OCI-LY7 (cell line): ENCODE data around the gene VEGFD. TPM values are rescaled to one million over a fixed set of nuclear protein-coding genes. Genes with fewer than 3 reads are reported as not detected.

Experiments used
- BruUV-seq: library from RNA; stranded (reverse); fragments of 400-500 nt; replicated peaks from 2 replicates; lab custom pipeline; 2021; lab: Mats Ljungman, UMichigan
- CTCF ChIA-PET: fragments of 300-600 bp; sonication (Branson Sonifier 250); formaldehyde crosslinking; loops from one replicate; lab custom pipeline; 2022; ENCODE audit warnings: antibody characterized with exemption; ENCODE audit not compliant: unreplicated experiment; lab: Charles Lee
- POLR2A ChIA-PET: fragments of 300-600 bp; sonication (Branson Sonifier 250); formaldehyde crosslinking; loops from one replicate; lab custom pipeline; 2022; ENCODE audit warnings: antibody characterized with exemption; lab: Charles Lee
- DNase-seq: peaks from one replicate; pipeline ENCODE4 v3.0.0-alpha.2; 2015; ENCODE audit warnings: low spot score
- H2AFZ ChIP-seq: fragments of 200-600 bp; sonication (generic), shearing (Covaris generic); 2 replicates; pipeline ENCODE4 v1.6.1; 2014; ENCODE audit warnings: mild to moderate bottlenecking, antibody characterized with exemption, low read length, moderate library complexity
- H3K27ac ChIP-seq: fragments of 200-600 bp; sonication (generic); 2 replicates; pipeline ENCODE4 v1.5.1; 2014; ENCODE audit warnings: mixed run types, low read depth, mild to moderate bottlenecking, moderate library complexity, low read length, inconsistent platforms; ENCODE audit not compliant: poor library complexity, severe bottlenecking
- H3K36me3 ChIP-seq: fragments of 200-600 bp; sonication (generic); 2 replicates; pipeline ENCODE4 v1.6.1; 2014; ENCODE audit warnings: mild to moderate bottlenecking, antibody characterized with exemption, low read length, moderate library complexity, mixed read lengths; ENCODE audit not compliant: insufficient read depth
- H3K4me1 ChIP-seq: fragments of 200-600 bp; sonication (generic); 2 replicates; pipeline ENCODE4 v1.5.1; 2014; ENCODE audit warnings: mild to moderate bottlenecking, low read length; ENCODE audit not compliant: insufficient read depth, poor library complexity, severe bottlenecking
- H3K4me2 ChIP-seq: fragments of 200-600 bp; sonication (generic); 2 replicates; pipeline ENCODE4 v1.6.1; 2014; ENCODE audit warnings: mild to moderate bottlenecking, low read length
- H3K4me3 ChIP-seq: fragments of 200-600 bp; sonication (generic); 2 replicates; pipeline ENCODE4 v1.5.1; 2014; ENCODE audit warnings: mild to moderate bottlenecking, low read depth, low read length; ENCODE audit not compliant: poor library complexity, severe bottlenecking
- H3K79me2 ChIP-seq: fragments of 200-600 bp; sonication (generic); 2 replicates; pipeline ENCODE4 v1.6.1; 2016; ENCODE audit warnings: low read depth, mild to moderate bottlenecking, low read length, moderate library complexity, mixed read lengths; ENCODE audit not compliant: insufficient read depth
- H3K9me2 ChIP-seq: fragments of 200-600 bp; sonication (generic); 2 replicates; pipeline ENCODE4 v1.6.1; 2016; ENCODE audit warnings: mild to moderate bottlenecking, low read length, mixed read lengths; ENCODE audit not compliant: insufficient read depth
- H3K9me3 ChIP-seq: fragments of 200-600 bp; sonication (generic); 2 replicates; pipeline ENCODE4 v1.6.1; 2014; ENCODE audit warnings: mild to moderate bottlenecking, mixed run types, low read length, mixed read lengths
- H4K20me1 ChIP-seq: fragments of 200-600 bp; sonication (generic); 2 replicates; pipeline ENCODE4 v1.6.1; 2014; ENCODE audit warnings: mild to moderate bottlenecking, antibody characterized with exemption, low read length, moderate library complexity, mixed read lengths; ENCODE audit not compliant: insufficient read depth
- EZH2phosphoT487 ChIP-seq: fragments of 200-600 bp; sonication (generic); IDR thresholded peaks from 2 replicates; pipeline ENCODE4 v1.6.1; 2018; ENCODE audit warnings: low read depth, borderline replicate concordance, mild to moderate bottlenecking, mixed run types, antibody characterized with exemption, low read length, moderate library complexity, mixed read lengths
- intact Hi-C: fragments of 100-400 bp; cut with micrococcal nuclease; formaldehyde crosslinking; loops from one replicate; pipeline ENCODE4 v1.10.0; 2022; ENCODE audit not compliant: unreplicated experiment
- total RNA-seq, 2 experiments: library from RNA; depleted of rRNA in 1 of 2; stranded (reverse); fragments of >200 nt in 1 of 2; shearing (Covaris generic) in 1 of 2; gene quantifications; 2 replicates each; pipeline ENCODE4 v1.2.3, GENCODE V29; 2014 to 2022
- TF ChIP-seq, protein P1 (sequence below): fragments of 200-600 bp; sonication (generic); conservative IDR thresholded peaks from 2 replicates; pipeline ENCODE4 v1.5.1; 2014; ENCODE audit warnings: mild to moderate bottlenecking, antibody characterized with exemption, low read length, moderate library complexity, mixed read lengths

Gene VEGFD
- total RNA-seq, 2 experiments from 2014 or later: not detected

DNA sequence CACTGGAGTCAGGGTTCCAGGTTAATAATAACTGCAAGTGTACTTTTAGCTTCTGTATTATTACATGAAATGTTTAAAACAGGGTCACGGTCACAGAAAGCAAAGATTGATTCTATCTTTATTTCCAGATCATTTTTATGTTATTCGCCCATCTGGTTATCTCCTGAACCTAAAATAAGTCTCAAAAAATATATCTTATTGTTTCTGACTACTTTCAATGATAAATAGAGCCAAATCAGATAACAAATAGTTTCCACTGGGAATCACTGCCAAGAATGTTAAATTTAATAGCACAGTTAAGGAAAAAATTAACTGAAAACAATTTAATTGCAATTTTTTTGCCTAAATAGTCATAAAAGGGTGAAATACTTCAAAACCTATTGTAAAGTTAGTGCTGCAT, 17.2 kb upstream of the VEGFD start:
- TF ChIP-seq, protein P1, sequence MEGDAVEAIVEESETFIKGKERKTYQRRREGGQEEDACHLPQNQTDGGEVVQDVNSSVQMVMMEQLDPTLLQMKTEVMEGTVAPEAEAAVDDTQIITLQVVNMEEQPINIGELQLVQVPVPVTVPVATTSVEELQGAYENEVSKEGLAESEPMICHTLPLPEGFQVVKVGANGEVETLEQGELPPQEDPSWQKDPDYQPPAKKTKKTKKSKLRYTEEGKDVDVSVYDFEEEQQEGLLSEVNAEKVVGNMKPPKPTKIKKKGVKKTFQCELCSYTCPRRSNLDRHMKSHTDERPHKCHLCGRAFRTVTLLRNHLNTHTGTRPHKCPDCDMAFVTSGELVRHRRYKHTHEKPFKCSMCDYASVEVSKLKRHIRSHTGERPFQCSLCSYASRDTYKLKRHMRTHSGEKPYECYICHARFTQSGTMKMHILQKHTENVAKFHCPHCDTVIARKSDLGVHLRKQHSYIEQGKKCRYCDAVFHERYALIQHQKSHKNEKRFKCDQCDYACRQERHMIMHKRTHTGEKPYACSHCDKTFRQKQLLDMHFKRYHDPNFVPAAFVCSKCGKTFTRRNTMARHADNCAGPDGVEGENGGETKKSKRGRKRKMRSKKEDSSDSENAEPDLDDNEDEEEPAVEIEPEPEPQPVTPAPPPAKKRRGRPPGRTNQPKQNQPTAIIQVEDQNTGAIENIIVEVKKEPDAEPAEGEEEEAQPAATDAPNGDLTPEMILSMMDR: no peak
- no peak for TF ChIP-seq EZH2phosphoT487
- BruUV-seq: no TSS peak
- no peaks in the 10 kb centered on the region for H3K36me3 ChIP-seq
- intact Hi-C loops: no loop called here
- no peaks in the 10 kb centered on the region for H3K9me2 ChIP-seq
- H3K4me2 ChIP-seq: no peak overlapping the region
- DNase-seq: no peak
- no peak overlapping the region for H2AFZ ChIP-seq
- no peak overlapping the region for H3K4me3 ChIP-seq
- H3K27ac ChIP-seq: no peak overlapping the region
- no peaks in the 10 kb centered on the region for H3K79me2 ChIP-seq
- H3K4me1 ChIP-seq: no peaks in the 10 kb centered on the region
- no peaks in the 10 kb centered on the region for H3K9me3 ChIP-seq
- ChIA-PET POLR2A (no interaction called here), CTCF (no interaction called here)
- H4K20me1 ChIP-seq: no peaks in the 10 kb centered on the region

DNA sequence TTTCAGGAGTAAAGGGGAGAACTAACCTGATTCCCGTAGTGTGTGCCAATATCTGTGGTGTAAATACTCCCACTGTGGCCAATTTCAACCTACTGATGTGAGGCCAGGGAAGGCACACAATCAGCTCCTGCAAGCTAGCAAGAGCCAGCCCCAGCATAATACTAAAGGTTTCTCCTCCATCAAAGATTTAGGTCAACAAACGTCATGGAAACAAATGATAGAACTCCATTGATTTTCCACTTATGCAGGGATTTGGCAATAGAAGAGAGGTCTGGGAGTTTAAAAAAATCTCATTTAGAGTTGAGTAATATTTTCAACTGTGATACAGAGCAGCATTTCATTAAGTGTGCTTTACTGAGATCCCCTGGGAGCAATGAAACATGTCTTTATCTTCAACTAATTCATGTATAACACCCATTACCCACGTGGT, 15.8 kb upstream of the VEGFD start:
- Histone ChIP-seq H3K27ac (no peak overlapping the region), H4K20me1 (no peaks in the 10 kb centered on the region), H3K4me1 (no peaks in the 10 kb centered on the region), H3K79me2 (no peaks in the 10 kb centered on the region), H3K4me3 (no peak overlapping the region), H3K9me3 (no peaks in the 10 kb centered on the region), H2AFZ (no peak overlapping the region), H3K4me2 (no peak overlapping the region), H3K36me3 (no peaks in the 10 kb centered on the region), H3K9me2 (no peaks in the 10 kb centered on the region)
- TF ChIP-seq, protein P1: no peak
- TF ChIP-seq EZH2phosphoT487: no peak
- POLR2A ChIA-PET: interaction anchor here (0.9 kb wide), 1 partner anchor 53 kb away, joined by 3 read pairs; no protein-coding TSS in a partner anchor
- intact Hi-C loops: no loop called here
- BruUV-seq: no TSS peak
- CTCF ChIA-PET: no interaction called here
- DNase-seq: no peak

DNA sequence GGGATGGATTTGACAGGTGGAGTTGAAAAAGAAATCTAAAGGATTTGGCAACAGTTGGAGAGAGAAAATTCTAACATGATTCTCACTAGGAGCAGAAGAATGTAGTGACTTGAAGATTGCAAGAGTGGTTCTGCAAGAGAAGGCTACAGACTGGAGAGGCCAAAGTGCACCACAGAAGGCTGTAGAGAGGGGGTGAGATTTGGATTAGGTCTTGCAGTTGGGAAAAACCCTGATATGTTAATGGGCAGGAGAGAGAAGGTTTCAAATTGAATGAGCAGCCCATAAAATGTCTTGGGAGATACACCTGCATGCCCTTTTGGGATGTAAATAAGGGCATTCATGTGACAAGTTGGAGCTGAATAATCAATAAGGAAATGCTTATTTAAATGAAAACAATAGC, 14.7 kb upstream of the VEGFD start:
- no peak for DNase-seq
- Histone ChIP-seq H3K9me3 (no peaks in the 10 kb centered on the region), H2AFZ (no peak overlapping the region), H3K79me2 (no peaks in the 10 kb centered on the region), H3K4me3 (no peak overlapping the region), H3K4me2 (no peak overlapping the region), H3K9me2 (no peaks in the 10 kb centered on the region), H3K36me3 (no peaks in the 10 kb centered on the region), H3K27ac (no peak overlapping the region), H3K4me1 (no peaks in the 10 kb centered on the region), H4K20me1 (no peaks in the 10 kb centered on the region)
- ChIA-PET CTCF (no interaction called here), POLR2A (no interaction called here)
- no TSS peak for BruUV-seq
- intact Hi-C loops: no loop called here
- TF ChIP-seq, protein P1: no peak
- TF ChIP-seq EZH2phosphoT487: no peak
